WTC11 (cell line): Measurements from ENCODE around the gene TMEM62. TPM values are rescaled to one million over a fixed set of nuclear protein-coding genes. Genes with fewer than 3 reads are reported as not detected.

ENCODE experiments used
- HMGXB4 ChIP-seq: sonication (generic); formaldehyde crosslinking; IDR thresholded peaks from 2 replicates; pipeline ENCODE4 v1.8.1; 2023; ENCODE audit warnings: mild to moderate bottlenecking, moderate library complexity, missing genetic modification reagents
- total RNA-seq: library from RNA; stranded (reverse); gene quantifications from 3 replicates; pipeline ENCODE4 v1.2.3, GENCODE V29; 2021

Gene TMEM62
- total RNA-seq, 1 experiment from 2014 or later, result 5.6 TPM

GRCh38 chr15:43232289-43232874, 99.0 kb downstream of the TMEM62 start (continued):
- no peak for TF ChIP-seq HMGXB4 (CRISPR knock-in tag)

Other genes with a start within 250 kb of the TMEM62 start
- 18.6 to 21.9 TPM (median 21.5 TPM) in 3 replicates for gene TTBK2, start 212.8 kb upstream of the TMEM62 start, total RNA-seq
- 17.2 to 18.9 TPM (median 17.9 TPM) in 3 replicates for gene UBR1, start 27.5 kb upstream of the TMEM62 start, total RNA-seq
- 19.1 to 22.0 TPM (median 20.4 TPM) in 3 replicates for gene CCNDBP1, start 51.8 kb downstream of the TMEM62 start, total RNA-seq
- gene EPB42, start 87.4 kb downstream of the TMEM62 start, total RNA-seq, result not detected in 3 replicates
- gene TGM5, start 133.3 kb downstream of the TMEM62 start, total RNA-seq, result not detected in 3 replicates
- gene TGM7, start 168.7 kb downstream of the TMEM62 start, total RNA-seq, result not detected in 3 replicates
- 7.6 to 10.6 TPM (median 9.6 TPM) in 3 replicates for gene LCMT2, start 197.0 kb downstream of the TMEM62 start, total RNA-seq
- gene ZSCAN29, start 237.5 kb downstream of the TMEM62 start, total RNA-seq, result 39.7 to 41.7 TPM (median 41.6 TPM) in 3 replicates
- gene TUBGCP4, start 237.5 kb downstream of the TMEM62 start, total RNA-seq, result 22.5 to 28.5 TPM (median 25.4 TPM) in 3 replicates